GM12872 (cell line): ENCODE data around the gene SLC25A29.

ENCODE experiments used
- CTCF ChIP-seq: IDR thresholded peaks from 3 replicates; pipeline ENCODE4 v1.5.1; 2011; ENCODE audit warnings: low read depth, mild to moderate bottlenecking, low read length, moderate library complexity; ENCODE audit not compliant: insufficient read depth

SLC25A29 gene

DNA sequence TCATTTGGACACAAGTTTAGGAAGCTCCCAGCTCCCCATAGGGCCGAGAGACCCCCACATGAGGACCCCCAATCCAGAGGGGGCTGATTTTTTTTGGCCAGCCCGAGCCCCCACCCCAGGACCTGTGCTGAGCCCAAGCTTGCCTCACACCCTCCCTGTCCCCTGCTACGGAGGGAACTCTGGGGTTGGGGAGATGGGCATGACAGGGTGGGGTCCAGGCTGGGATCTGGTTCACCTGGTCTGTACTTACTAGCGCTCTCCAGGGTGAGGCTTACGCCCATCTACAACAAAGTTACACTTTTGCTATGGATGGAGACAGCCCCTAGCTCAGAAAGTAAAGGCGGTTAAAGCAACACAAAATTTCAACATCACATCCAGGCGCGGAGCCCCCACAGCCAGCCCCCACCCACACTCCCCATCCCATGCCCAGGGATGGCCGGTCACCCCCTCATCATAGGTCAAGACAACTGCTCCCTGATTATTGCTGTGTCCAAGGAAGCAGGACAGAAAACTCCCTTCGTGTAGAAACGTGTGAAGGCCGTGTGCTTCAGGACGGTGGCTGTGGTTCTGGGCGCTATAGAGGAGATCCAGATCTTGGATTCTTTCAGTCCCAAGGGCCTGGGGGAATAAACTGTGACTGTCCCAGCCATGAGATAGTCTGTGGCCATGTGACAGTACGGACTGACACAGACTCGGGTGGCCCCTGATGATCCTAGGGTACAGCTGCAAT is 10.7 kb downstream of the SLC25A29 start:
- no peak for TF ChIP-seq CTCF

- no peak for TF ChIP-seq CTCF
Observed at GRCh38 chr14:100294963-100295330, 11.3 kb downstream of the SLC25A29 start.

- TF ChIP-seq CTCF = no peak
Observed at GRCh38 chr14:100294213-100294962, 11.9 kb downstream of the SLC25A29 start.

GRCh38 chr14:100293497-100294212 is 12.6 kb downstream of the SLC25A29 start:
- TF ChIP-seq CTCF = no peak

GRCh38 chr14:100292776-100293461 is 13.3 kb downstream of the SLC25A29 start:
- TF ChIP-seq CTCF = no peak

- TF ChIP-seq CTCF = no peak
Observed at GRCh38 chr14:100292301-100292775, 13.9 kb downstream of the SLC25A29 start.
